ENCODE data around the gene MRPL2.

- TF ChIP-seq CTCF (conservative IDR thresholded peaks at IDR 0.05 in 1 of 2, IDR thresholded peaks at IDR 0.05 in 1 of 2; ENCODE audit: low read depth in 1 of 2, low read length in 2 of 2) (no peak), EZH2 (IDR thresholded peaks at IDR 0.05; ENCODE audit: low read length, missing control alignments) (no peak)
These were observed 20.5 kb downstream of the MRPL2 start for GRCh38 chr6:43038727-43039126.

Data from fibroblast of lung (primary cell).